ENCODE results near the gene RPL14.
A peak's percentile ranks its signal among the peaks of the same experiment; 100 is the strongest.
"Not testable (repeated sequence)": the region's sequence is repeated elsewhere in the genome, so short reads cannot be mapped to it uniquely, and the experiment has no call there.

Gene RPL14

GRCh38 chr3:40461161-40461560, 4.0 kb downstream of the RPL14 start:
- peaks cover 36% of the 10 kb centered on the region for H3K36me3 ChIP-seq (ENCODE audit: control insufficient read depth, insufficient read depth, low read length)
- H3K4me1 ChIP-seq (ENCODE audit: control insufficient read depth, insufficient read depth, low read length), result peaks cover 7% of the 10 kb centered on the region
- no peak overlapping the region for H3K4me3 ChIP-seq (ENCODE audit: insufficient read depth, low read depth, low read length)
- H3K27ac ChIP-seq (ENCODE audit: insufficient read depth, low read depth, low read length, poor library complexity, severe bottlenecking), result no peak overlapping the region
- H3K27me3 ChIP-seq (ENCODE audit: control insufficient read depth, insufficient read depth, low read length, poor library complexity, severe bottlenecking), result no peaks in the 10 kb centered on the region
- WGBS, 2 experiments, result 97 to 98% methylated on average over 3 of the region's 3 CpGs
- no peaks in the 10 kb centered on the region for H3K9me3 ChIP-seq (ENCODE audit: control insufficient read depth, low read length)

GRCh38 chr3:40462838-40463237, 5.7 kb downstream of the RPL14 start:
- H3K27me3 ChIP-seq (ENCODE audit: control insufficient read depth, insufficient read depth, low read length, poor library complexity, severe bottlenecking); H3K9me3 ChIP-seq (ENCODE audit: control insufficient read depth, low read length); H3K4me3 ChIP-seq (ENCODE audit: insufficient read depth, low read depth, low read length); H3K27ac ChIP-seq (ENCODE audit: insufficient read depth, low read depth, low read length, poor library complexity, severe bottlenecking); H3K4me1 ChIP-seq (ENCODE audit: control insufficient read depth, insufficient read depth, low read length): not testable (repeated sequence)
- WGBS, 2 experiments, result 92 to 93% methylated on average over 7 of the region's 7 CpGs
- H3K36me3 ChIP-seq (ENCODE audit: control insufficient read depth, insufficient read depth, low read length), result peaks cover 36% of the 10 kb centered on the region

- WGBS, 2 experiments, result 100% methylated on average over 1 to 2 of the region's 2 CpGs
- Histone ChIP-seq H3K36me3 (ENCODE audit: control insufficient read depth, insufficient read depth, low read length) (peaks cover 36% of the 10 kb centered on the region), H3K27ac (ENCODE audit: insufficient read depth, low read depth, low read length, poor library complexity, severe bottlenecking) (no peak overlapping the region), H3K4me1 (ENCODE audit: control insufficient read depth, insufficient read depth, low read length) (peaks cover 1% of the 10 kb centered on the region), H3K4me3 (ENCODE audit: insufficient read depth, low read depth, low read length) (no peak overlapping the region), H3K9me3 (ENCODE audit: control insufficient read depth, low read length) (no peaks in the 10 kb centered on the region), H3K27me3 (ENCODE audit: control insufficient read depth, insufficient read depth, low read length, poor library complexity, severe bottlenecking) (no peaks in the 10 kb centered on the region)
These were observed 6.4 kb downstream of the RPL14 start for GRCh38 chr3:40463579-40463978.

- peaks cover 36% of the 10 kb centered on the region for H3K36me3 ChIP-seq (ENCODE audit: control insufficient read depth, insufficient read depth, low read length)
These were observed 7.4 kb downstream of the RPL14 start for GRCh38 chr3:40464339-40465110.

GRCh38 chr3:40465111-40465407, 7.9 kb downstream of the RPL14 start:
- WGBS, 2 experiments, result 82 to 85% methylated on average over 4 of the region's 4 CpGs
- H3K9me3 ChIP-seq (ENCODE audit: control insufficient read depth, low read length), result no peaks in the 10 kb centered on the region
- peaks cover 31% of the 10 kb centered on the region for H3K36me3 ChIP-seq (ENCODE audit: control insufficient read depth, insufficient read depth, low read length)
- H3K4me1 ChIP-seq (ENCODE audit: control insufficient read depth, insufficient read depth, low read length), result no peaks in the 10 kb centered on the region
- H3K4me3 ChIP-seq (ENCODE audit: insufficient read depth, low read depth, low read length), result no peak overlapping the region
- H3K27ac ChIP-seq (ENCODE audit: insufficient read depth, low read depth, low read length, poor library complexity, severe bottlenecking), result no peak overlapping the region
- H3K27me3 ChIP-seq (ENCODE audit: control insufficient read depth, insufficient read depth, low read length, poor library complexity, severe bottlenecking), result no peaks in the 10 kb centered on the region

More at GRCh38 chr3:40464339-40465110, 7.4 kb downstream of the RPL14 start:
- H3K4me1 ChIP-seq (ENCODE audit: control insufficient read depth, insufficient read depth, low read length), result no peaks in the 10 kb centered on the region
- H3K27me3 ChIP-seq (ENCODE audit: control insufficient read depth, insufficient read depth, low read length, poor library complexity, severe bottlenecking), result no peaks in the 10 kb centered on the region
- H3K27ac ChIP-seq (ENCODE audit: insufficient read depth, low read depth, low read length, poor library complexity, severe bottlenecking), result no peak overlapping the region
- no peak overlapping the region for H3K4me3 ChIP-seq (ENCODE audit: insufficient read depth, low read depth, low read length)
- H3K9me3 ChIP-seq (ENCODE audit: control insufficient read depth, low read length), result no peaks in the 10 kb centered on the region
- WGBS, 2 experiments, result 95 to 96% methylated on average over 8 of the region's 9 CpGs

GRCh38 chr3:40465456-40465855, 8.3 kb downstream of the RPL14 start:
- Histone ChIP-seq H3K9me3 (ENCODE audit: control insufficient read depth, low read length) (no peaks in the 10 kb centered on the region), H3K27ac (ENCODE audit: insufficient read depth, low read depth, low read length, poor library complexity, severe bottlenecking) (no peak overlapping the region), H3K4me1 (ENCODE audit: control insufficient read depth, insufficient read depth, low read length) (no peaks in the 10 kb centered on the region), H3K4me3 (ENCODE audit: insufficient read depth, low read depth, low read length) (no peak overlapping the region), H3K36me3 (ENCODE audit: control insufficient read depth, insufficient read depth, low read length) (peaks cover 27% of the 10 kb centered on the region), H3K27me3 (ENCODE audit: control insufficient read depth, insufficient read depth, low read length, poor library complexity, severe bottlenecking) (no peaks in the 10 kb centered on the region)
- 90 to 93% methylated on average over 2 of the region's 2 CpGs for WGBS, 2 experiments

- Histone ChIP-seq H3K36me3 (ENCODE audit: control insufficient read depth, insufficient read depth, low read length) (peaks cover 12% of the 10 kb centered on the region), H3K27me3 (ENCODE audit: control insufficient read depth, insufficient read depth, low read length, poor library complexity, severe bottlenecking) (no peaks in the 10 kb centered on the region)
- 92 to 94% methylated on average over 4 of the region's 4 CpGs for WGBS, 2 experiments
These were observed 10.9 kb downstream of the RPL14 start for GRCh38 chr3:40468018-40468417.

GRCh38 chr3:40470701-40471100, 13.6 kb downstream of the RPL14 start:
- H3K9me3 ChIP-seq (ENCODE audit: control insufficient read depth, low read length), result no peaks in the 10 kb centered on the region
- no peaks in the 10 kb centered on the region for H3K4me1 ChIP-seq (ENCODE audit: control insufficient read depth, insufficient read depth, low read length)
- no peak overlapping the region for H3K4me3 ChIP-seq (ENCODE audit: insufficient read depth, low read depth, low read length)
- H3K27me3 ChIP-seq (ENCODE audit: control insufficient read depth, insufficient read depth, low read length, poor library complexity, severe bottlenecking), result no peaks in the 10 kb centered on the region
- H3K36me3 ChIP-seq (ENCODE audit: control insufficient read depth, insufficient read depth, low read length), result no peaks in the 10 kb centered on the region
- WGBS, 2 experiments, result 71 to 98% methylated on average over 1 to 2 of the region's 4 CpGs
- no peak overlapping the region for H3K27ac ChIP-seq (ENCODE audit: insufficient read depth, low read depth, low read length, poor library complexity, severe bottlenecking)

More at GRCh38 chr3:40468018-40468417, 10.9 kb downstream of the RPL14 start:
- H3K9me3 ChIP-seq (ENCODE audit: control insufficient read depth, low read length), result no peaks in the 10 kb centered on the region
- no peak overlapping the region for H3K27ac ChIP-seq (ENCODE audit: insufficient read depth, low read depth, low read length, poor library complexity, severe bottlenecking)
- no peak overlapping the region for H3K4me3 ChIP-seq (ENCODE audit: insufficient read depth, low read depth, low read length)
- H3K4me1 ChIP-seq (ENCODE audit: control insufficient read depth, insufficient read depth, low read length), result no peaks in the 10 kb centered on the region

GRCh38 chr3:40476478-40477470, 19.6 kb downstream of the RPL14 start, which contains the start of gene ZNF619:
Gene ZNF619, plus strand, starts transcription at chr3:40477122. Its CDS starts 858 bp downstream, at chr3:40477980.
- Histone ChIP-seq H3K27me3 (ENCODE audit: control insufficient read depth, insufficient read depth, low read length, poor library complexity, severe bottlenecking) (no peaks in the 10 kb centered on the region), H3K27ac (ENCODE audit: insufficient read depth, low read depth, low read length, poor library complexity, severe bottlenecking) (no peak within 1 kb of the TSS), H3K9me3 (ENCODE audit: control insufficient read depth, low read length) (no peaks in the 10 kb centered on the region), H3K4me1 (ENCODE audit: control insufficient read depth, insufficient read depth, low read length) (no peaks in the 10 kb centered on the region), H3K4me3 (ENCODE audit: insufficient read depth, low read depth, low read length) (peak within 1 kb of the TSS; percentile 44), H3K36me3 (ENCODE audit: control insufficient read depth, insufficient read depth, low read length) (no peaks in the 10 kb centered on the region)
- WGBS, 2 experiments, result 69 to 71% methylated on average over 48 of the region's 48 CpGs

- H3K4me1 ChIP-seq (ENCODE audit: control insufficient read depth, insufficient read depth, low read length), result no peaks in the 10 kb centered on the region
These were observed 20.5 kb downstream of the RPL14 start for GRCh38 chr3:40477666-40478065.

More at GRCh38 chr3:40477666-40478065, 20.5 kb downstream of the RPL14 start:
- H3K4me3 ChIP-seq (ENCODE audit: insufficient read depth, low read depth, low read length), result peak overlapping the region; percentile 44
- 86 to 88% methylated on average over 4 of the region's 4 CpGs for WGBS, 2 experiments
- no peaks in the 10 kb centered on the region for H3K9me3 ChIP-seq (ENCODE audit: control insufficient read depth, low read length)
- H3K27me3 ChIP-seq (ENCODE audit: control insufficient read depth, insufficient read depth, low read length, poor library complexity, severe bottlenecking), result no peaks in the 10 kb centered on the region
- H3K27ac ChIP-seq (ENCODE audit: insufficient read depth, low read depth, low read length, poor library complexity, severe bottlenecking), result no peak overlapping the region
- H3K36me3 ChIP-seq (ENCODE audit: control insufficient read depth, insufficient read depth, low read length), result no peaks in the 10 kb centered on the region

Measured in ectodermal cell (in vitro differentiated cells).